Amygdala (tissue), 56 donors: ENCODE data around the gene ALDH8A1.

Experiments used
- DNase-seq, 56 donors: peaks; one replicate each; lab custom pipeline; 2025; lab: John Stamatoyannopoulos, UW

The ALDH8A1 gene, protein sequence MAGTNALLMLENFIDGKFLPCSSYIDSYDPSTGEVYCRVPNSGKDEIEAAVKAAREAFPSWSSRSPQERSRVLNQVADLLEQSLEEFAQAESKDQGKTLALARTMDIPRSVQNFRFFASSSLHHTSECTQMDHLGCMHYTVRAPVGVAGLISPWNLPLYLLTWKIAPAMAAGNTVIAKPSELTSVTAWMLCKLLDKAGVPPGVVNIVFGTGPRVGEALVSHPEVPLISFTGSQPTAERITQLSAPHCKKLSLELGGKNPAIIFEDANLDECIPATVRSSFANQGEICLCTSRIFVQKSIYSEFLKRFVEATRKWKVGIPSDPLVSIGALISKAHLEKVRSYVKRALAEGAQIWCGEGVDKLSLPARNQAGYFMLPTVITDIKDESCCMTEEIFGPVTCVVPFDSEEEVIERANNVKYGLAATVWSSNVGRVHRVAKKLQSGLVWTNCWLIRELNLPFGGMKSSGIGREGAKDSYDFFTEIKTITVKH

DNA sequence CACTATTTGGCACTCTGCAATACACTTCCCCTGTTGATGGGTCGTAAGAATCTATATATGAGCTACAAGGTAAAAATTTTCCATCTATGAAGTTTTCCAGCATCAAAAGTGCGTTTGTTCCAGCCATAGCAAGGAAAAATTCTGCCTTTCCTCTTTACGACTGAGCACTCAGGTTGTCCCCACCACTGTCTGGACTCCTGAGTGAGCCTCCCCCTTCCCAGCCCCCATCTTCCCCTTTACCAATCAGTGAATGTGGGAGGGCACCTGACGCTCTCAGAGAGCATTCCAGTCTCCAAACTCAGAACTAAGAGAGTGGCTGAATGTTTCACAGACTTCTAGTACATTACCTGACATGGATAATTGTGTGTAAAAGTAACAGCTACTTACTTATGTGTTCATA lies at the start of gene ALDH8A1:
Gene ALDH8A1, minus strand, starts transcription at position 175 of the 400 bp plus-strand sequence. Its CDS starts 48 bp downstream, at position 127.
- DNase-seq, result no peak

DNA sequence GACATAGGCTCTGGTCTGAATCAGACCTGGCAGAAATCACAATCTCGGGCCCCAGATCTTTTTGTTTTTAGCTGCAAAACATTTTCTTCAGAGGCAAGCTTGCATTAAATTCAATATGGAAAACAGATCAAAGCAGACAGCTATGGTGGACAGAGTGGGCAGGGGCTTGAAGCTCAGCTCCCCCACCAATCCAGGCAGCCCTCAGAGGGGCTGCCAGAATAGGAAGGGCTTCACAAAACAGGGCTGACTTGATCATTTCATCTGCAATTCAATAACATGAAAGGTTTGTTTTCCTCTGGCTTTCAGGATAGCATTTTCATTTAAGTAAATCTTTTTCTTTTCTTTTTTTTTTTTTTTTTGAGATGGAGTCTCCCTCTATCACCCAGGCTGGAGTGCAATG lies 49.2 kb upstream of the ALDH8A1 start:
- no peak for DNase-seq

DNA sequence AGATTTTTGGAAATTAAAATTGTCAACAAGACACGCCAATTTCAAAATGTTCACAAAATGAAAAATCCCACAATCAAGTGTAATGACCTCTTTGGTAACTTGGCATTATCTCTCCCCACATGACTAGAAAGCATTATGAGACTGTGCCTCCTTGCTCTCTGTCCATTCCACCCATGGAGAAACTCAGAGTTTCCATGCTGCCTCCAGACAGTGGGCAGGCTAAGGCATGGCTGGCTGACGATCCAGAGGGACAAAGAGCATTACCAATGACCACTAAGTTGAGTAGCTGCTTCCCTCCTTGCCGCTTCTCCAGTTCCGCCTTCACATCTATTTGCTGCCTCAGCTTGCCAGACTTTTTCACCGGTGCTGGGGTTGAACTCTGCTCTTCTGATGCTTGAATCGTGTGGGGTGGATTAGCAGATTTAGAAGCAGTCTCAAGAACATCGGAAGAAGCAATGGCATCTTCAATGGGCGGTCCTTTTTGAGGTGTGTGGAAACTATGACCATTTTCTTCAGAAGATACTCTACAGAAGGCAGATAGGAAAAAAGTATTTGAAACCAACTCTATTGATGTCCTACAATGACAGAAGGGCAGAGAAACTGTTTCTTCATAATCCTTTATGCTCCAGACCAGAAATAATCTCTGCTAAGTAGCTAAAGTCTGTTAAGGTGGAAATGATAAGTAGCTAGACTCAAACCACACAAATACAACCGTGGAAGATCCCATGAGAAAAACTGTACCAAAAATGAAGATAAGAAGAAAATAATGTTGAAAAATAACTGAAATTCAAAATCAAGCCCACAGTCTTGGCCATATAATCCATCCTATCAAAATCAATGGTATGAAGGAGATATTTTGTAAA lies 47.5 kb upstream of the ALDH8A1 start:
- DNase-seq, result no peak

DNA sequence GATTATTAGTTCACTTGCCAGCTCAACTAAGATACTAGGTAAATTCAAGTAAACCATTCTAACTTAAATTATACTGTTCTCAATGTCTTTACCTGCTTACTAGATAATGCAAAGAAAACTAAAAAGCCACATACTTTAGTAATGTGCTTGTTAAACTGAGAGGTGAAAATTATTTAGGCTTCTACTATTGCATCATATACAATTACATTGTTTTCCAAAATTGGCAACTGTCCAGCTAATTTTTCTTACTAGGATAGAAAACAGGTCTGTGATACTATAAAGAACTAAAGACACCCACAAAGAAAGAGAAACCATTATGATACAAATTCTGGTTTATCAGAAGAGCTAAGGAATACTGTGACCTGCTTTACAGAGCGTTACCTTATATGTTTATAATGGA lies 45.6 kb upstream of the ALDH8A1 start:
- DNase-seq, result no peak

DNA sequence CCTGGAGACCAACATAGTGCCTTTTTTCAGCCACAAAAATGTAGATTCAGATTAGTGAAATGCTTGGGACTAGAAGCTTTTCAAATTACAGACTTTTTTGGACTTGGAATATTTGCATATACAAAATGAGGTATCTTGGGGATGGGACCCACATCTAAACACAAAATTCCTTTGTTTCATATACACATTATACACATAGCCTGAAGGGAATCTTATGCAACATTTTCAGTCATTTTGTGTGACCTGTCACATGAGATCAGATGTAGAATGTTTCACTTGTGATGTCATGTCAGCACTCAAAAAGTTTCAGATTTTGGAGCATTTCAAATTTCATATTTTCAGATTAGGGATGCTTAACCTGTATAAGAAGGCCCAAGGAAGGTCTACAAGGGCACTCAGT lies 44.5 kb upstream of the ALDH8A1 start:
- DNase-seq, result no peak

DNA sequence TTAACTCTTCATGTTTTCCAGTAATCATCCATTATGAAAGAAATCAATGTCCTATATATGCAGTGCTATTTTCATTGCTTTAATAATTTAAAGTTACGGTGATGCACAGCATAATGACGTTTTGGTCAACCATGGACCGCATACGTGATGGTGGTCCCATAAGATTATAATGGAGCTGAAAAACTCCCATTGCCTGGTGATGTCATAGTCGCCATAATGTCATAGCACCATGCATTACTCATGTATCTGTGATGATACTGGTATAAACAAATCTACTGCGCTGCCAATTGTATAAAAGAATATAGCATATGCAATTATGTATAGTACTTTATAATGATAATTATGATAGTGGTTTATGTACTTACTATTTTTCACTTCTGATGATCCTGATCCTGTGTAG lies 42.3 kb upstream of the ALDH8A1 start:
- DNase-seq, result no peak

DNA sequence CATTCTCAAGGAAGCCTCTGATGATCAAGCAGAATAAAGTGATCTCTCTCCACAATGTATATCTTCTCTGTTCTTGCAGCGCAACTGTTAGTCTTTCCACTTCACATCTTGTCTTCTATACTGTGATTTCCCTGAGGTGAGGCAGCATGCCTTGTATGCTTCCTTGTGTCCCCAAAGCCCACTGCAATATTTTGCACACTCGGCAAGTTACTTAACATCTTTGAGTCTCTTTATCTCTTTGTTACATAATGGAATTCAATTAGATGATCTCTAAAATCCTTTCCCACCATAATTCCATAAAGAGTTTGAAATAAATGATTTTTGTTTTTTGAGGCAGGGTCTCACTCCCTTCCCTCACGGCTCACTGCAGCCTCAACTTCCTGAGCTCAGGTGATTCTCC lies 40.4 kb upstream of the ALDH8A1 start:
- no peak for DNase-seq

DNA sequence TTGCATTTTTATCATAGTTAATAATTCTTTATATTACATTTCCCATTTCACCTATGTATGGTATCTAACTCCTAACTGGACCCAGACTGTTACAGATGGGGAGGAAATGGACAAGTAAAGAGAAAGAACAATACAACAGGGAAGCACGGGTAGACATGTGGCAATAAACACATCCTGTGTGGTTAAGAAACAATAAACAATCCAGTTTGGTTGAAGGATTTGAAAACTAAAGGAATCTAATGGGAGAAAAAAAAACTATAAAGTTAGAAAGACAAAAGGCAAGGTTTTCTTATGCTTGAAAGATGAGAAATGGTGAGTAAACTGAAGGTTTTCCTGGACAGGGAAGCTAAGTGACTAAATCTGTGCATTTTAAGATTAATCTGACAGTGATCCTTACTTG lies 34.9 kb upstream of the ALDH8A1 start:
- DNase-seq, result no peak

DNA sequence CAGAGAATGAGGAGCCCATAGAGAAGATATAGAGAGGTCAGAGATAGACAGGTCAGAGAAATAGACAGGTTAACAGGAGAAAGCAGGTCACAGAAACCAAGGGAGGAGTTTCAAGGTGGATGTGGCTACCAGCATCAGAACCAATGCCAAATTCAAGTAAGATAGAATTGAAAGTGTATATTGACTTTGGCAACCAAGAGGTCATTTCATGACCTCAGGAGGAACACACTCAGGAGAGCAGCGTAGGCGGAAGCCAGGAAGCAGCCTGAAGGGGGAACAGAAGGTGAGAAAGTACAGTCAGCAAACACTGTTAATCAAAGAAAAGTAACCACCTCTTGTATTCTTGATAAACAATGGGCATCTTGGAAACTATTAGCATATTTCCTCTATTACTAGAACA lies 33.9 kb upstream of the ALDH8A1 start:
- no peak for DNase-seq

DNA sequence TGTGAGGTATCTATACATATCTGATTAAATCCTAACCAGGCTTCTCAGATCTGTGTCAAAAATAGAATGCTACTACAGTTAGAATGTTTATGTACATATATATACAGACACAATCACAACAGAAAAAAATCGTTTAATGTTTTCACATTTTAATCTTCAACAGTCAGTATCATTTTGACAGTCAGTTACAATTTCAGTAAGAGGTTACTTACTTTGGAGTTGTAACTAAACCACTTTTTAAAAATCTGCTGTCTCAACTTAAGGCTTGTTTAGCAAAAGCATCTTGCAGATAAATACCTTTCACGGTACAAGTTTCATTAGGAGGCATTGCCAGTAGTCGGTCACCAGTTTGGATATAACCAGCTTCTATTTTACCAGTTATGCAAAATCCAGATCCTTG lies 32.3 kb upstream of the ALDH8A1 start:
- DNase-seq, result no peak

DNA sequence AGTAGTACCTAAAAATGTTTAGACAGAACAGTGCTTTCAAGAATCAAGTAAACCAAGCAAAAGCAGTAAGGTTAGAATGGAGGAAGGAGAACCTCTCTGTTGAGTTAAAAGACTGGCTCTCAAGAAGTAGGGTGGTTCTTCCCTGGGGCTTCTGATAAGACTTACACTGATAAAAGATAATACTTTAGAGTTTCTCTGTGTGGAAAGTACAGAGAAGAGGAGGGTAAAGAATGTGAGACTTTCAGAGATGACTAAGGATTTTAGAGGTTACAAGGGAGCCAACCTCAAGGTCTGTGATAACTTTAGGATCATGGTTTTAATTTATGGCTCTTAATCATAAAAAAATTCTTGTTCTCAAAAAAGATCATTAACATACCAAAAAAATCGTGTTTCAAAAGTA lies 30.9 kb upstream of the ALDH8A1 start:
- no peak for DNase-seq

DNA sequence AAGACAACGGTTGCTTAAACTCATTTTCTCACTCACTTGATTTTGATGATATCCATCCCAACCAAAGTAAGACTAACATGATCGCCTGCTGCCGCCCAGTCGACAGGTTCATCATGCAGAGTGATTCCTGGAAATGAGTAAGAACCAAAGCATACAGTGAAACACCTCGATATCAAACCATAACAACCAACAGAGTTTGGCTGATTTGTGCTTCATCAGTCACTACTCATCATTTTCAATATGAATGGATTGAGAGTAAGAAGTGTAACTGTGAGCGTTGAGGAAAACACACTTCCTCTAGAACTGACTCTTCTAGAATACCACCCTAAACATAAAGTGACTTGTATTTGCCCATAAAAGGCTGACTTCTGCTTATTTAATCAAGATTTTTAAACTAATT lies 29.2 kb upstream of the ALDH8A1 start:
- no peak for DNase-seq

DNA sequence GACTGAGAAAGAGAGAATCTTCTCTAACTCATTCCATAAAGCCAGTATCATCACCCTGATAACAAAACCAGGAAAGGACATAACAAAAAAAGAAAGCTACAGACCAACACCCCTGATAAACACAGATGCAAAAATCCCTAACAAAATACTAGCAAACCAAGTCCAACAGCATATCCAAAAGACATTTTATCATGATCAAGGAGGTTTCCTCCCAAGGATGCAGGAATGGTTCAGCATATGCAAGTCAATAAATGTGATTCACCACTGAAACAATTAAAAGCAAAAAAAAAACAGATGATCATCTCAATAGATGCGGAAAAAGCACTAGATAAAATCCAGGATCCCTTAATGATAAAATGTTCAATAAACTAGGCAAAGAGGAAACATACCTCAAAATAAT lies 24.5 kb upstream of the ALDH8A1 start:
- DNase-seq, result no peak

DNA sequence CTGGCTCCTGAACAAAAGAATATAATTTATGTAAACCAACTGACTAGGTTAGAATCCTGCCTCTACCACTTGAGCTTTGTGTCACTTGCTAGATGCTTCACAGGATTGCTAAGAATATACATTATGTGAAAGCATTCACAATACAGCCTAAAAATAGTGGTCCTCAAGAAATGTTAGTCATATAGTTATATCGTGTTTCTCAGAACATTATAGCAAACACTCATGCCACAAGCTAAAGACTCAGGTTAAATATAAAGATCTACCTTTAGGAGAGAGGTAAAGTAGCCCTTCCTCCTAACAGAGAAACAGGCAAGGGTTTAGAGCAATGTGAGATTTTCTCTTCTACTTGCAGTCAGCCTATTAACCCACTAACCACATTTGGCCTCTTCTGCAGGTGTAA lies 17.8 kb upstream of the ALDH8A1 start:
- no peak for DNase-seq

DNA sequence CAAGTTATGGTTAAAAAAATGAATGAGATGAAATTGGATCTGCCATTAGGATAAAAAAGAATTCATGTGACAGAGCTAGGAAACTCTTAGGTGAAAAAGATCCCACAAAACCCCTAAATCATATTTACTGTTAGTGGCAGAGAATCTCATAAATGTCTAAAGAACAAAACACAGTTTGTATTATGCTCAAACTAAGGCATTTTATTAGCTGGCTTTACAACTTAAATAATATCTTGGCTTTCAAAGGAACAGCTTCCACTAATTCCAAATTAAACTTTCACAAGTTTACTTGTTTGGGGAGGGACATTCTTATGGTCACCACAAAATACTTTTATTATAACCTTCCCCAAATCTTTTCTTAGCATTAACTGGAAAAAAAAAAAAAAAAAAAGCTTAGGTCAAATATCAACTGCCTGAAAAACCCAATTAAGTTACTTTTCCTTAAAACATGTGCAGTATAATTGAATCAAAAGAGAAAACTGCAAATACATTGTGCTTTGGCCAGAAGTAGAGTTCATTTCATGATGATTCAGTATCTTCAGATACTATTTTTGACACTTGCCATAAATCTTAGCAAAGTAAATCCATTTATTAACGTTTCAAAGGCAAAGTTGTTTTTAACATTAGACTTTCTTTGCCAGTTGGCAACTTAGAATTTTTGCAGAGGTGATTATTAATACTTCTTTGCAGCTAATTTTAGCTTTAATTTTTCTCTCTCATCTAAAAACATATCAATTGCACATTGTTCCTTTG lies 14.7 kb upstream of the ALDH8A1 start:
- DNase-seq, result no peak

DNA sequence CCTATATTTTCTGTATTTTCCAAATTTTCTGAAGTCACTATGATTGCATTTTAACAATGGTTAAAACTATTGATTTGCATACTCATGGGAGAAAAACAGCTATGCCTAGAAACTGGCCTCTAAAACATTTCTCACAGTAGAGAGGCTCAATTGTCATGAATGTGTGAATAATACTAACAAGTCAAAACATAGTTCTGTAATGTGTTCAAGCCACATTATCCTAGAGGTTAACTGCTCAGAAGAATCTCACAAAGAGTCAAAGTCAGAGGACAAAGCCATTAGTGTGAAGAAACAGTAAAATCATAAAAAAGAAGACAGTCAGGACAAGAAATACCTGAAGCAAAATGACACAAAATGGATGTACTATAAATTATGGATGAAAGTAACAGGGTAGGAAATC lies 12.5 kb upstream of the ALDH8A1 start:
- DNase-seq, result no peak

DNA sequence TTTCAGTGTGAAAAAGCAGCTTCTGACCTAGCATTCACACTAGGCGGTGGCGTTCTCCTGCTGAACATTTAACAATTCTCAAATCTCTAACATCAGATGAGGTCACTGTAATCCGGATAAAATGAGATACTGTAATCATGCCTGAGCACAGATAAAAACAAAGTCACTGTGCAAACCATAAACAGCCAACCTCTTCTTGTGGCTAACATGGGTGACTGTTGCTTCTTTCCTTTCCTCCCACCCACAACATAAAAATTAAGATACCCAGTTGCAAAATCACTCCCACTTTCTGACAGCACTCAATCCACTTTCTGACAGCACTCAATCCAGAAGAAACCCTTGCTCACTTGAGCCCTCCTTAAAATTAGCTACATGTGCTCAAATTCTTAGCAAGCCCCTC lies 11.5 kb upstream of the ALDH8A1 start:
- DNase-seq, result no peak

DNA sequence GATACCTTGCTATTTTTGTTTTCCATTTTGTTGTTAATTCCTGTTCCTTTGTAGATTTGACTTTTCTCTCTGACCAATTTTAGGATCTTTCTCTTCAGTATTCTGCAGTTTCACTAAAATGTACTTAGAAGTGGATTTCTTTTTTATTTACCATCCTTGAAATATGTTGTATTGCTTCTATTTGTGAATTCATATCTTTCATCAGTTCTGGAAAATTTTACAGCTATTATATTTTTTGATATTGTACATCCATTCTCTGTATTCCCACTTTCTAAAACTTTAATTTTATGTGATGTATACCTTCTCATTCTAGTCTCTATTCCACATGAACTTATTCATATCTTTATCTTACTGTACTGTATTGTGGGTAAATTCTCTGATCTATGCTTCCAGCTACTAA lies 9.7 kb upstream of the ALDH8A1 start:
- no peak for DNase-seq

DNA sequence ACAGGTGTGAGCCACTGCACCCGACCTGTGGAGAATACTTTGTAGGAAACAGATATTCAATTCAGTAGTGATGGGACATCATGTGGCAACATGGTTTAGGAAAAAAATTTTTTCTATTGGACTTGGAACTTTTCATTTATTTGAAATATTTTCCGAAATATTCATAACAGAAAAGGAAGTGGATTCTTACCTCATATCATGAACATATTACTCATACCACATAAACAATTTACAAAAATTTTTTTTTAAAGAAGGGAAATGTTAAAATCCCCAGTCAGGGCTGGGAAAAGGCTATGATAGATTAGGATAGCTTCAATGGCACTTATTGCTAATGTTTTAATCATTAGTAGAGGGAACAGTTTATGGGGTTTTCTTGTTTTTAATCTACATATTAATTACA lies 6.8 kb upstream of the ALDH8A1 start:
- DNase-seq, result no peak

DNA sequence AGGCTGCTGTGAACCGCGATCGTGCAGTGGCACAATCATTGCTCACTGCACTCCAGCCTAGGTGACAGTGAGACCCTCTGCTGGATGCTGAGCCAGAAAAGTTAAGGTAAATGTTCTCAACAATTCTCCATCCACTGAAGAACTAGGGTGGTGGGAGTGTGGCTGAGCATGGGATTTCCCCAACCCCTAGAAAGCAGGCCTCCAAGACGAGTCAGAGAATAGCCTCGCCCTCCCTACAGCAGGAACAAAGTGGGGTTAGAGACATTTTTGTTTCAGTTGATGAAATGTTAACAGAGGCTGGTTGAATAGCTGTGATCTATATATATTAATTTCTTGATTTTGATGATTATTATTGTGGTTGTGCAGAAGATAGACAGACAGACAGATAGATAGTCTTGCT lies 6.1 kb upstream of the ALDH8A1 start:
- DNase-seq, result no peak
